NB4 (cell line): Measurements from ENCODE around the gene GSTM4.

ENCODE experiments used
- DNase-seq: peaks from one replicate; pipeline ENCODE4 v3.0.0; 2010; ENCODE audit warnings: low read depth
- H3K4me3 ChIP-seq: one replicate; pipeline ENCODE4 v1.5.1; 2011; ENCODE audit warnings: mild to moderate bottlenecking, low read depth, low read length, moderate library complexity
- MAX ChIP-seq: IDR thresholded peaks from 2 replicates; pipeline ENCODE4 v1.6.1; 2011; ENCODE audit warnings: low read depth, low read length
- MYC ChIP-seq: IDR thresholded peaks from 2 replicates; pipeline ENCODE4 v1.6.1; 2011; ENCODE audit warnings: low read depth, low read length
- POLR2A ChIP-seq: IDR thresholded peaks from 2 replicates; pipeline ENCODE4 v1.6.1; 2011; ENCODE audit warnings: mild to moderate bottlenecking; ENCODE audit not compliant: insufficient read length; ENCODE audit errors: extremely low read depth
- TF ChIP-seq, protein P1 (sequence below): IDR thresholded peaks from one replicate; pipeline ENCODE4 v1.5.1; 2012; ENCODE audit warnings: low read depth, low read length

GSTM4 gene

GRCh38 chr1:109652402-109652801 is 3.5 kb upstream of the GSTM4 start:
- no peak for TF ChIP-seq POLR2A
- TF ChIP-seq MAX, result no peak
- TF ChIP-seq, protein P1, sequence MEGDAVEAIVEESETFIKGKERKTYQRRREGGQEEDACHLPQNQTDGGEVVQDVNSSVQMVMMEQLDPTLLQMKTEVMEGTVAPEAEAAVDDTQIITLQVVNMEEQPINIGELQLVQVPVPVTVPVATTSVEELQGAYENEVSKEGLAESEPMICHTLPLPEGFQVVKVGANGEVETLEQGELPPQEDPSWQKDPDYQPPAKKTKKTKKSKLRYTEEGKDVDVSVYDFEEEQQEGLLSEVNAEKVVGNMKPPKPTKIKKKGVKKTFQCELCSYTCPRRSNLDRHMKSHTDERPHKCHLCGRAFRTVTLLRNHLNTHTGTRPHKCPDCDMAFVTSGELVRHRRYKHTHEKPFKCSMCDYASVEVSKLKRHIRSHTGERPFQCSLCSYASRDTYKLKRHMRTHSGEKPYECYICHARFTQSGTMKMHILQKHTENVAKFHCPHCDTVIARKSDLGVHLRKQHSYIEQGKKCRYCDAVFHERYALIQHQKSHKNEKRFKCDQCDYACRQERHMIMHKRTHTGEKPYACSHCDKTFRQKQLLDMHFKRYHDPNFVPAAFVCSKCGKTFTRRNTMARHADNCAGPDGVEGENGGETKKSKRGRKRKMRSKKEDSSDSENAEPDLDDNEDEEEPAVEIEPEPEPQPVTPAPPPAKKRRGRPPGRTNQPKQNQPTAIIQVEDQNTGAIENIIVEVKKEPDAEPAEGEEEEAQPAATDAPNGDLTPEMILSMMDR, result no peak
- no peak for TF ChIP-seq MYC

DNA sequence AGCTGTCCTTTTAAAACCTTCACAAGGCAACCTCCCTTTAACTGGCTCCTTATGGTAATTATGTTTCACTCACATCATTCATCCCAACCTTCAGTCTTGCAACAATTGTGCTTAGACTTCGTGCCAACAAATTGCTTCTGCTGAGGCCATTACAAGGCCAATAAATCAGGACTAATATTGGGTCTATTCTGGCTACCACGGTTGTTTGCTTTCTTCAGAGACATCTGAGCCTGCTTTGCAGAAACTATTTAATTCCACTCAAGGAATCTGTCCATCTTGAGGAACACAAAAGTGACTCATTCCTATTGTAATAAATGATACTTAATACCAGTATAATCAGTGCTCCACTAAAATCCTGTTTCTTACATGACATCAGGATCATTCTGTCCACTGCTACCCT is 2.6 kb upstream of the GSTM4 start:
- TF ChIP-seq MAX (no peak), MYC (no peak), POLR2A (no peak)
- TF ChIP-seq, protein P1, result no peak
- H3K4me3 ChIP-seq, result no peak overlapping the region
- no peak for DNase-seq

More at GRCh38 chr1:109652402-109652801, 3.5 kb upstream of the GSTM4 start:
- H3K4me3 ChIP-seq, result no peak overlapping the region
- no peak for DNase-seq

DNA sequence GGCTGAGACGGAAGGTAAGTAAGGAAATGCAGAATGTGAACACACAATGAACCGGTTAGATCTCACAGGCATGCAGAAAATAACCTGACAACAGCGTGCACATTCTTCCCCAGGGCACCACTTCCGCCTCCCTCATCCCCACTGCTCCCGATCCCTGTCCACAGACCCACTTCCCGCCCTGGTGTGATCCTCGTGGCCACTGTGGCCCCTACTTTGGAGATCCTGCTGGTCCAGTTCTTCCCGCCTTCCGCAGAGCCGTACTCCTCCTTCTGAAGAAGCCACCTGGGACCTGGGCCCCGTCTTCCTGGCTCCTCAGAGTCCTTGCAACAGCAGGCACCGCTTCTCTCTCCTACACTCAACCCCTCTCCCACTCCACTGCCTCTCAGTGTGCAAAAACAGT is 1.4 kb upstream of the GSTM4 start:
- no peak overlapping the region for H3K4me3 ChIP-seq
- TF ChIP-seq, protein P1, result no peak
- TF ChIP-seq MAX (no peak), POLR2A (no peak), MYC (no peak)
- no peak for DNase-seq

DNA sequence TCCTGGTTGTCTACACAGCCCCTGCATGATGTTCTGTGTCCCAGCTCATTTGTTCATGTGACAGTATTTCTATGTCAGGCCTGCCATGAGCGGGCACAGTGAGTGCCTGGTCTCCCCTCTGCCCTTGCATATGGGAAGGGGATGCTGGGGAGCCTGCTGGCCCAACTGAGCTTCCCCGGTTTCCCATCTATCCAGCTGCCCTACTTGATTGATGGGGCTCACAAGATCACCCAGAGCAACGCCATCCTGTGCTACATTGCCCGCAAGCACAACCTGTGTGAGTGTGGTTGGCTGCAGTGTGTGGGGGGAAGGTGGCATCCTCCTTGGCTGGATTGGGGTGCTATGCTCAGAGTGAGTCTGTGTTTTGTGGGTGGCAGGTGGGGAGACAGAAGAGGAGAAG is 1.5 kb downstream of the GSTM4 start:
- no peak for TF ChIP-seq POLR2A
- TF ChIP-seq, protein P1, result no peak
- TF ChIP-seq MYC, result no peak
- TF ChIP-seq MAX, result no peak
- no peak for DNase-seq
- H3K4me3 ChIP-seq, result no peak overlapping the region

- TF ChIP-seq, protein P1, result no peak
- no peak for DNase-seq
- no peak overlapping the region for H3K4me3 ChIP-seq
Measured at GRCh38 chr1:109657970-109658369, 2.1 kb downstream of the GSTM4 start.

DNA sequence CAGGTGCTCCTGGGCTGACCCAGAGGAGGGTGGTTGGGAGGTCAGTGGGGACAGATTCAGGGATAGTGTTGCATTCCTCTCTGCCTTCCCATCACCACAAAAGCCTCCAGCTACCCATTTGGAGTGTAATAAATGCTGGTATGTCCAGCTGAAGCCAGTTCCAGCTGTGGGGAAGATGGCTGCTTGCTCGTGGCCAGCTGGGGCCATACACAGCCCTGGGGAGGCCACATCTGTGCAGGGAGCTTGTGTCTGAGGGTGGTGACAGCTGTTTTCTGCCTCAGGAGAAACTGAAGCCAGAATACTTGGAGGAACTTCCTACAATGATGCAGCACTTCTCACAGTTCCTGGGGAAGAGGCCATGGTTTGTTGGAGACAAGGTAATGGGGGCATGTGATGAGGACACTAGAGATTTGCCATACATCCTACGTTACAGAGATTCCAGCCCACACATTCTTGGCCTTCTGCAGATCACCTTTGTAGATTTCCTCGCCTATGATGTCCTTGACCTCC is 2.7 kb downstream of the GSTM4 start:
- no peak for DNase-seq
- no peak overlapping the region for H3K4me3 ChIP-seq
- TF ChIP-seq POLR2A, result no peak
